Measurements from ENCODE around the gene MTX2.
"Not testable (repeated sequence)": the region's sequence is repeated elsewhere in the genome, so short reads cannot be mapped to it uniquely, and the experiment has no call there.

The MTX2 gene

GRCh38 chr2:176356251-176356650, 87.0 kb downstream of the MTX2 start:
- Histone ChIP-seq H3K4me3 (ENCODE audit: low read length) (no peak overlapping the region), H3K9me3 (ENCODE audit: low read length) (no peaks in the 10 kb centered on the region), H2AFZ (ENCODE audit: low read depth, low read length) (no peak overlapping the region), H3K4me1 (ENCODE audit: insufficient read depth, low read length) (no peaks in the 10 kb centered on the region), H3K27me3 (ENCODE audit: insufficient read depth, low read length) (no peaks in the 10 kb centered on the region), H3K36me3 (ENCODE audit: insufficient read depth, low read length) (no peaks in the 10 kb centered on the region)

- Histone ChIP-seq H2AFZ (ENCODE audit: low read depth, low read length) (no peak overlapping the region), H3K9me3 (ENCODE audit: low read length) (no peaks in the 10 kb centered on the region), H3K4me3 (ENCODE audit: low read length) (no peak overlapping the region), H3K27me3 (ENCODE audit: insufficient read depth, low read length) (no peaks in the 10 kb centered on the region), H3K36me3 (ENCODE audit: insufficient read depth, low read length) (no peaks in the 10 kb centered on the region), H3K4me1 (ENCODE audit: insufficient read depth, low read length) (no peaks in the 10 kb centered on the region)
These were observed 95.2 kb downstream of the MTX2 start for GRCh38 chr2:176364273-176364977.

- Histone ChIP-seq H3K9me3 (ENCODE audit: low read length) (no peaks in the 10 kb centered on the region), H2AFZ (ENCODE audit: low read depth, low read length) (no peak overlapping the region)
These were observed 99.1 kb downstream of the MTX2 start for GRCh38 chr2:176368349-176368748.

GRCh38 chr2:176370467-176371171, 101.4 kb downstream of the MTX2 start:
- Histone ChIP-seq H2AFZ (ENCODE audit: low read depth, low read length) (no peak overlapping the region), H3K27me3 (ENCODE audit: insufficient read depth, low read length) (no peaks in the 10 kb centered on the region), H3K36me3 (ENCODE audit: insufficient read depth, low read length) (no peaks in the 10 kb centered on the region), H3K4me1 (ENCODE audit: insufficient read depth, low read length) (peaks cover 5% of the 10 kb centered on the region), H3K9me3 (ENCODE audit: low read length) (no peaks in the 10 kb centered on the region), H3K4me3 (ENCODE audit: low read length) (no peak overlapping the region)

More at GRCh38 chr2:176368349-176368748, 99.1 kb downstream of the MTX2 start:
- Histone ChIP-seq H3K36me3 (ENCODE audit: insufficient read depth, low read length) (no peaks in the 10 kb centered on the region), H3K27me3 (ENCODE audit: insufficient read depth, low read length) (no peaks in the 10 kb centered on the region), H3K4me3 (ENCODE audit: low read length) (no peak overlapping the region), H3K4me1 (ENCODE audit: insufficient read depth, low read length) (peaks cover 5% of the 10 kb centered on the region)

- not testable (repeated sequence) for H3K27me3 ChIP-seq (ENCODE audit: insufficient read depth, low read length); H3K4me3 ChIP-seq (ENCODE audit: low read length); H3K36me3 ChIP-seq (ENCODE audit: insufficient read depth, low read length); H3K4me1 ChIP-seq (ENCODE audit: insufficient read depth, low read length); H2AFZ ChIP-seq (ENCODE audit: low read depth, low read length); H3K9me3 ChIP-seq (ENCODE audit: low read length)
These were observed 103.9 kb downstream of the MTX2 start for GRCh38 chr2:176373155-176373554.

GRCh38 chr2:176378323-176378722, 109.1 kb downstream of the MTX2 start:
- H3K9me3 ChIP-seq (ENCODE audit: low read length), result no peaks in the 10 kb centered on the region
- no peaks in the 10 kb centered on the region for H3K36me3 ChIP-seq (ENCODE audit: insufficient read depth, low read length)
- H3K4me1 ChIP-seq (ENCODE audit: insufficient read depth, low read length), result no peaks in the 10 kb centered on the region
- no peak overlapping the region for H2AFZ ChIP-seq (ENCODE audit: low read depth, low read length)
- no peak overlapping the region for H3K4me3 ChIP-seq (ENCODE audit: low read length)
- no peaks in the 10 kb centered on the region for H3K27me3 ChIP-seq (ENCODE audit: insufficient read depth, low read length)

- H3K4me3 ChIP-seq (ENCODE audit: low read length), result no peak overlapping the region
- no peak overlapping the region for H2AFZ ChIP-seq (ENCODE audit: low read depth, low read length)
- no peaks in the 10 kb centered on the region for H3K4me1 ChIP-seq (ENCODE audit: insufficient read depth, low read length)
- peaks cover 2% of the 10 kb centered on the region for H3K27me3 ChIP-seq (ENCODE audit: insufficient read depth, low read length)
- H3K9me3 ChIP-seq (ENCODE audit: low read length), result no peaks in the 10 kb centered on the region
- H3K36me3 ChIP-seq (ENCODE audit: insufficient read depth, low read length), result no peaks in the 10 kb centered on the region
These were observed 111.1 kb downstream of the MTX2 start for GRCh38 chr2:176380341-176380740.

GRCh38 chr2:176383100-176383499, 113.9 kb downstream of the MTX2 start:
- Histone ChIP-seq H3K4me3 (ENCODE audit: low read length) (no peak overlapping the region), H3K27me3 (ENCODE audit: insufficient read depth, low read length) (peaks cover 2% of the 10 kb centered on the region), H3K36me3 (ENCODE audit: insufficient read depth, low read length) (no peaks in the 10 kb centered on the region), H3K9me3 (ENCODE audit: low read length) (no peaks in the 10 kb centered on the region), H2AFZ (ENCODE audit: low read depth, low read length) (no peak overlapping the region), H3K4me1 (ENCODE audit: insufficient read depth, low read length) (no peaks in the 10 kb centered on the region)

- H2AFZ ChIP-seq (ENCODE audit: low read depth, low read length), result no peak overlapping the region
- H3K4me3 ChIP-seq (ENCODE audit: low read length), result no peak overlapping the region
- H3K36me3 ChIP-seq (ENCODE audit: insufficient read depth, low read length), result no peaks in the 10 kb centered on the region
- H3K4me1 ChIP-seq (ENCODE audit: insufficient read depth, low read length), result no peaks in the 10 kb centered on the region
- H3K9me3 ChIP-seq (ENCODE audit: low read length), result no peaks in the 10 kb centered on the region
- peaks cover 2% of the 10 kb centered on the region for H3K27me3 ChIP-seq (ENCODE audit: insufficient read depth, low read length)
These were observed 114.7 kb downstream of the MTX2 start for GRCh38 chr2:176383836-176384442.

- Histone ChIP-seq H3K4me1 (ENCODE audit: insufficient read depth, low read length) (no peaks in the 10 kb centered on the region), H3K9me3 (ENCODE audit: low read length) (no peaks in the 10 kb centered on the region), H3K27me3 (ENCODE audit: insufficient read depth, low read length) (peaks cover 2% of the 10 kb centered on the region), H2AFZ (ENCODE audit: low read depth, low read length) (no peak overlapping the region), H3K4me3 (ENCODE audit: low read length) (no peak overlapping the region), H3K36me3 (ENCODE audit: insufficient read depth, low read length) (no peaks in the 10 kb centered on the region)
These were observed 116.0 kb downstream of the MTX2 start for GRCh38 chr2:176385219-176385759.

GRCh38 chr2:176385838-176386237, 116.6 kb downstream of the MTX2 start:
- H3K36me3 ChIP-seq (ENCODE audit: insufficient read depth, low read length), result no peaks in the 10 kb centered on the region
- no peaks in the 10 kb centered on the region for H3K4me1 ChIP-seq (ENCODE audit: insufficient read depth, low read length)
- H2AFZ ChIP-seq (ENCODE audit: low read depth, low read length), result no peak overlapping the region
- peaks cover 2% of the 10 kb centered on the region for H3K27me3 ChIP-seq (ENCODE audit: insufficient read depth, low read length)
- no peaks in the 10 kb centered on the region for H3K9me3 ChIP-seq (ENCODE audit: low read length)
- no peak overlapping the region for H3K4me3 ChIP-seq (ENCODE audit: low read length)

Measured in neuron (in vitro differentiated cells).